GM18861 (cell line): ENCODE data around the gene ATP13A2.

Source experiments
- ATAC-seq: cut with Tn5 transposase; IDR thresholded peaks from one replicate; pipeline ENCODE4 v1.9.1; 2021; ENCODE audit not compliant: unreplicated experiment

ATP13A2 gene

GRCh38 chr1:17005365-17005740 lies 6.4 kb downstream of the ATP13A2 start:
- ATAC-seq = no peak

GRCh38 chr1:17004466-17005364 lies 7.0 kb downstream of the ATP13A2 start:
- ATAC-seq = no peak

- ATAC-seq = no peak
These were observed 9.2 kb downstream of the ATP13A2 start for GRCh38 chr1:17002524-17002902.

GRCh38 chr1:17001760-17002523 lies 9.8 kb downstream of the ATP13A2 start:
- ATAC-seq = no peak

- ATAC-seq = no peak
These were observed 11.9 kb downstream of the ATP13A2 start for GRCh38 chr1:16999863-17000262.

GRCh38 chr1:16998589-16998988 lies 13.1 kb downstream of the ATP13A2 start:
- no peak for ATAC-seq

GRCh38 chr1:16996845-16997244 lies 14.9 kb downstream of the ATP13A2 start:
- no peak for ATAC-seq

GRCh38 chr1:16993521-16994038 lies 18.1 kb downstream of the ATP13A2 start:
- no peak for ATAC-seq

GRCh38 chr1:16992675-16993074 lies 19.1 kb downstream of the ATP13A2 start:
- no peak for ATAC-seq

GRCh38 chr1:16992102-16992501 lies 19.6 kb downstream of the ATP13A2 start:
- no peak for ATAC-seq

GRCh38 chr1:16991571-16991970 lies 20.2 kb downstream of the ATP13A2 start:
- ATAC-seq = no peak

GRCh38 chr1:16989676-16990391 lies 21.9 kb downstream of the ATP13A2 start:
- no peak for ATAC-seq

GRCh38 chr1:16988210-16988609 lies 23.5 kb downstream of the ATP13A2 start:
- no peak for ATAC-seq

- ATAC-seq = no peak
These were observed 24.8 kb downstream of the ATP13A2 start for GRCh38 chr1:16986962-16987361.

GRCh38 chr1:16986560-16986959 lies 25.2 kb downstream of the ATP13A2 start:
- no peak for ATAC-seq

- no peak for ATAC-seq
These were observed 25.6 kb downstream of the ATP13A2 start for GRCh38 chr1:16986113-16986512.

- ATAC-seq = no peak
These were observed 27.0 kb downstream of the ATP13A2 start for GRCh38 chr1:16984717-16985116.

GRCh38 chr1:16983649-16984048 lies 28.1 kb downstream of the ATP13A2 start:
- no peak for ATAC-seq

GRCh38 chr1:16982902-16983301 lies 28.8 kb downstream of the ATP13A2 start:
- no peak for ATAC-seq

- no peak for ATAC-seq
These were observed 30.4 kb downstream of the ATP13A2 start for GRCh38 chr1:16981269-16981849.
